ENCODE results near the gene SHPK. TPM values are rescaled to one million over a fixed set of nuclear protein-coding genes. Genes with fewer than 3 reads are reported as not detected.

The SHPK gene
- total RNA-seq: 8.6 and 11.6 TPM in 2 replicates

- no peak for TF ChIP-seq CTCF (IDR thresholded peaks at IDR 0.05; ENCODE audit: insufficient read depth, low read depth, low read length)
- DNase-seq (ENCODE audit: low read depth): peak; percentile 97
- peak within 1 kb of the TSS; percentile 93 for H3K4me3 ChIP-seq (ENCODE audit: low read depth, low read length)
These were observed at the start of gene SHPK, which contains the start of gene CTNS for GRCh38 chr17:3636154-3636907. SHPK (minus strand) TSS chr17:3636250; CDS start chr17:3636219, 31 bp downstream. CTNS (plus strand) TSS chr17:3636760; CDS start chr17:3640207, 3,447 bp downstream.

GRCh38 chr17:3685174-3685573 is 49.1 kb upstream of the SHPK start:
- no peak for TF ChIP-seq CTCF (IDR thresholded peaks at IDR 0.05; ENCODE audit: insufficient read depth, low read depth, low read length)
- DNase-seq (ENCODE audit: low read depth): no peak
- H3K4me3 ChIP-seq (ENCODE audit: low read depth, low read length): no peak overlapping the region

- no peak overlapping the region for H3K4me3 ChIP-seq (ENCODE audit: low read depth, low read length)
- TF ChIP-seq CTCF (IDR thresholded peaks at IDR 0.05; ENCODE audit: insufficient read depth, low read depth, low read length): peak; percentile 99
- peak; percentile 28 for DNase-seq (ENCODE audit: low read depth)
These were observed 47.0 kb upstream of the SHPK start for GRCh38 chr17:3683054-3683511.

- no peak overlapping the region for H3K4me3 ChIP-seq (ENCODE audit: low read depth, low read length)
- TF ChIP-seq CTCF (IDR thresholded peaks at IDR 0.05; ENCODE audit: insufficient read depth, low read depth, low read length): no peak
- DNase-seq (ENCODE audit: low read depth): no peak
These were observed 46.0 kb upstream of the SHPK start for GRCh38 chr17:3682033-3682432.

- DNase-seq (ENCODE audit: low read depth): no peak
- H3K4me3 ChIP-seq (ENCODE audit: low read depth, low read length): no peak overlapping the region
- no peak for TF ChIP-seq CTCF (IDR thresholded peaks at IDR 0.05; ENCODE audit: insufficient read depth, low read depth, low read length)
These were observed 45.5 kb upstream of the SHPK start for GRCh38 chr17:3681565-3681964.

GRCh38 chr17:3681057-3681456 is 45.0 kb upstream of the SHPK start:
- no peak for TF ChIP-seq CTCF (IDR thresholded peaks at IDR 0.05; ENCODE audit: insufficient read depth, low read depth, low read length)
- H3K4me3 ChIP-seq (ENCODE audit: low read depth, low read length): no peak overlapping the region
- no peak for DNase-seq (ENCODE audit: low read depth)

All from fibroblast of villous mesenchyme (primary cell).